GM12864 (cell line): Measurements from ENCODE around the gene CUTA.
"Not testable (repeated sequence)": the region's sequence is repeated elsewhere in the genome, so short reads cannot be mapped to it uniquely, and the experiment has no call there.

ENCODE experiments used
- DNase-seq: peaks from one replicate; pipeline ENCODE4 v3.0.0-alpha.2; 2011; ENCODE audit warnings: low read depth
- H3K4me3 ChIP-seq: 2 replicates; pipeline ENCODE4 v1.5.1; 2011; ENCODE audit warnings: mild to moderate bottlenecking, low read depth, low read length, control low read depth
- CTCF ChIP-seq: IDR thresholded peaks from 2 replicates; pipeline ENCODE4 v1.5.1; 2011; ENCODE audit warnings: low read depth, mild to moderate bottlenecking, moderate library complexity, low read length, control low read depth, inconsistent platforms; ENCODE audit errors: missing control alignments

Gene CUTA

DNA sequence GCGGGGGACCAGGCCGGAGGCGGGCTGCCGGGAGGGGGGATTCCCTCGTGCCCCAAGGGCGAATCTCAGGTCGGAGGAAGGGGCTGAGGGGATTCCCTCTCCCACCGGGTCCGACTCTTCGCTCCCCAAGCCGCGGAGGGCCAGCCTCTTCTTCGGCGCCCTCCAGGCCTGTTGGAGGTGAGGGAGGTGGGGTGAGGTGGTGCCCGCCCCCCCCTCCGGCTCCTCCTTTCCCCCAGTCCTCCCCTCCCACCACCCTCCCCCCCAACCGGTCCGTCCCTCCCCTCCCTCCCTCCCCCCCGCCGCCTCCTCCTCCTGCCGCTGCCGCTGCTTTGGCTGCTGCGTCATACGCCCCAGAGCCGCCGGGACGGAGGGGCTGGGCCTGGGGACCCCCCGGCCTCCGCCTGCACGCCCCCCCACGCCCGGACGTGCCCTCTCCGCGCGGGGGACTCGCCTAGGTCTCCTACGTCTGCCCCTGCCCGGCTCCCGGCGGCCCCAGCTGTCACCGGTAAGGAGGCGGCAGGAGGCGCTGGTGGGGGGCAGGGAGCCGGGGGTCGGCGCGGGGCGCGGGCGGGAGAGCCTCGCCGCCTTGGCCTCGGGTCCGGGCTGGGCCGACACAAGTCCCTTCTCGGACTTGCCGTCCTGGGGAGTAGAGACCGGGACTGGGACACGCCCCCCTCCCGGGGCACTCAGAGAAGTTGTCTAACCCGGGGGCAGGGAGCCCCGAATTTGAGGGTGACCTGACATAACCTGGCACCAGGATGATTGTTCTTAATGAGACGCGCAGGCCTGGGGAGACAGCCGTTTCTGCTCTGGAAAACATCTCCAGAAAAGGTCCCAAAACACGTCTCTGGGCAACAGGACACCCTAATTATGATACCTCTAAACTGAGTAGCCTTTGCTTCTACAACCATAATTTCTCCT is 6.9 kb downstream of the CUTA start, which contains the start of gene PHF1:
PHF1 (plus strand) TSS at position 304 of the 921 bp plus-strand sequence. CDS start 1,250 bp downstream, outside the sequence.
- DNase-seq: no peak
- TF ChIP-seq CTCF: no peak
- peak within 1 kb of the TSS; percentile 70 for H3K4me3 ChIP-seq

DNA sequence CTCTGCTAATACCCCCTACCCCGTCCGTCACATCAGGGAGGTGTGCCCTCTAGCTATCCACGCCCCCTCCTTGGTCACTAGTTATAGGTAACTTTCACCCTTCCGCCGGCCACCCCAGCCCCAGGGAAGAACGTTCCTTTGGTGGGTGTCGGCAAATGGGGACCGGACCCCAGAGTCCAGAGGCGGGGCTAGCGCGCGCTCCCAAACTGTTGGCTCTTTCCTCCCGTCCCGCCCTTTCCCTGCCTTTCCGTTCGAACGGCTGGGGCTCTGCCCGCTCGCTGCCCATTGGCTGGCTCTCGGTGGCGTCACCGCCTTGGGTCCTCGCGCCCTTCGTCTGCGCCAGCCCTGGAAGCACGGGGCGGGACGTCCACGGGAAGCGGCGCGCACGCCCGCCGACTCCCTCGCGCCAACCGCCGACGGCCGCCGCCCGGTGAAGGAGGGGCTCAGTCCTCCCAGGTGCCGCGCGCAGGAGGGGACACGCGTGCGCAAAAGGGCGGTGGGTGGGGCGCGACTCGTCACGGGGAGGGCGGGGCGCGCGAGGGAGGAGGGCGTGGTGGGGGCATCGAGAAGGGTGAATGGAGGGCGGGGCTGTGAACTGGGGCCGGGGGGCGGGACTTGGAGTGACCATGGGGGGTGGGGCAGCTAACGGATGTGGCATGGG is 7.7 kb downstream of the CUTA start:
- peak overlapping the region; percentile 70 for H3K4me3 ChIP-seq
- no peak for TF ChIP-seq CTCF
- DNase-seq: peak; percentile 82

DNA sequence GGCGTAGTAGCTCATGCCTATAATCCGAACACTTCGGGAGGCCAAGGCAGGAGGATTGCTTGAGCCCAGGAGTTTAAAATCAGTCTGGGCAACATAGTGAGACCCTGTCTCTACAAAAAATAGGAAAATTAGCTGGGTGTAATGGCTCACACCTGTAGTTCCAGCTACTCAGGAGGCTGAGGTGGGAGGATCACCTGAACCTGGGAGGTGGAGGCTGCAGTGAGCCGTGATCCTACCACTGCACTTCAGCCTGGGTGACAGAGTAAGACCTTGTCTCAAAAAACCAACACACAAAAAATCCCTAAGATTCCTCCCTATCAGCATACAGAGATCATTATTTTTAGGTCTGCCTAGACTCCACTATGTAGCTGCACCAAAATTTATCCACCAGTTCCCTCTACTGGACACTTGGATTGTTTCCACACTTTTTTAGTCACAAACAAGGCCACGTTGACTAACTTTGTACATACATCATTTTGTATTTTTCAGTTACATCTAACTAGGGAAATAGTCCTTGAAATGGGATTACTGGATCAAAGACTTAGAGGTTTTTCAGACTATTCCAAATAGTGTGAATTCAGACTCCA is 10.7 kb downstream of the CUTA start:
- no peak for DNase-seq
- no peak for TF ChIP-seq CTCF
- H3K4me3 ChIP-seq: no peak overlapping the region

GRCh38 chr6:33406126-33406525 is 11.8 kb downstream of the CUTA start:
- H3K4me3 ChIP-seq: no peak overlapping the region
- no peak for DNase-seq
- no peak for TF ChIP-seq CTCF

GRCh38 chr6:33405386-33405940 is 12.4 kb downstream of the CUTA start:
- TF ChIP-seq CTCF: no peak
- no peak for DNase-seq
- no peak overlapping the region for H3K4me3 ChIP-seq

GRCh38 chr6:33404884-33405283 is 13.0 kb downstream of the CUTA start:
- no peak for TF ChIP-seq CTCF
- H3K4me3 ChIP-seq: no peak overlapping the region
- no peak for DNase-seq

- DNase-seq, H3K4me3 ChIP-seq: not testable (repeated sequence)
Observed at GRCh38 chr6:33399881-33400280, 18.0 kb downstream of the CUTA start.

DNA sequence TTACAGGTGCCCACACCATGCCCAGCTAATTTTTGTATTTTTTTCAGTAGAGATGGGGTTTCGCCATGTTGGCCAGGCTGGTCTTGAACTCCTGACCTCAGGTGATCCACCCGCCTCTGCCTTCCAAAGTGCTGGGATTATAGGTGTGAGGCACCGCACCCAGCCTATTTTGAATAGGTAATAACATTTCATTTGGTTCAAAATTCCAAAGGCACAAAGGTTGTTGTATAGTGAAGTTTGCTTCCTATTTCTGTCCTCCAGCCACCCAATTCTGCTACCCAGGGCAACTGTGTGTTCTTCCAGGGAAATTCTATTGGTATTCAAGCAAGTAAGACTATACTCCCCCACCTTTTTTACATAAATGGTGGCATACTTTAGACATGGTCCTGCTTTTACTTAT is 19.3 kb downstream of the CUTA start:
- DNase-seq, H3K4me3 ChIP-seq: not testable (repeated sequence)
